Measurements from ENCODE around the gene HSPB9. TPM values are rescaled to one million over a fixed set of nuclear protein-coding genes. Genes with fewer than 3 reads are reported as not detected.

The HSPB9 gene
- total RNA-seq, 1 donor from 2014 or later: not detected

DNA sequence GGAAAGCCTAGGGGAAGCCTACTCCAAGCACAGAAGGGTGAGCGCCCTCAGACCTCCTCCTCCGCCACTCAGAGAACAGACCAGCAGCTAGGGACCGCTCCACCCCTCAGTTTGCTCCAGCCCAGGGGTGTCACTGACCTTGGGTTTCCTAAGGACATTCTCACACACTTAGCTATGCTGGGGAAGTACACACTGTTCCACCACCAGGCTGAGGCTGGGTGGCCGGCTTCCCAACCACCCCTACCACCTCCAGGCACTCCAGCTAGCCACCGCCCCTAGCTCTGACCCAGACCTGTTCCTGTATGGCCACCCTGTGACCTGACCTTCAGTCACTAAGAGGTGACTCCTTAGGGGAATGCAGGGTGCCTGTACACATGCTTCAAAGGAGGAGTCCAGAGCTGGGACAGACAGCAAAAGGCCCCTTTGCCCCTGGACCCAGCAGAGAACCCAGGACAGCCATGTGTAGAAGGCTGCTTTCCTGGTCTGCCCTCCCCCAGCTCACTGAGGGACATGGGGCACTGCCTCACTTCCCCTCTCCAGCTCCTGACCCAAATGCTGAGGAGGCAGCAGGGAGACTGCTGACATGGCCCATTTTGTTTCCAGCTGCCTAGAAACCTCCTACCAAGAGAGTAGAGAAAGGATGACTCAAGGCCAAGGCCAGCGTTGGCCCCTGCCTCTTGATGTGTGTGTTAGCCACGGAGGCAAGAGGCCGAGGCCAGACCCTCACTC lies 6.7 kb downstream of the HSPB9 start:
- peaks cover 32% of the 10 kb centered on the region for H3K36me3 ChIP-seq (ENCODE audit: control insufficient read depth, insufficient read depth, low read length)
- H3K27me3 ChIP-seq (ENCODE audit: control insufficient read depth, insufficient read depth, low read length): no peaks in the 10 kb centered on the region
- FAIRE-seq (no peak), DNase-seq (ENCODE audit: low read depth) (no peak)
- no peak overlapping the region for H3K4me3 ChIP-seq (ENCODE audit: low read depth, low read length)
- TF ChIP-seq, protein P1, sequence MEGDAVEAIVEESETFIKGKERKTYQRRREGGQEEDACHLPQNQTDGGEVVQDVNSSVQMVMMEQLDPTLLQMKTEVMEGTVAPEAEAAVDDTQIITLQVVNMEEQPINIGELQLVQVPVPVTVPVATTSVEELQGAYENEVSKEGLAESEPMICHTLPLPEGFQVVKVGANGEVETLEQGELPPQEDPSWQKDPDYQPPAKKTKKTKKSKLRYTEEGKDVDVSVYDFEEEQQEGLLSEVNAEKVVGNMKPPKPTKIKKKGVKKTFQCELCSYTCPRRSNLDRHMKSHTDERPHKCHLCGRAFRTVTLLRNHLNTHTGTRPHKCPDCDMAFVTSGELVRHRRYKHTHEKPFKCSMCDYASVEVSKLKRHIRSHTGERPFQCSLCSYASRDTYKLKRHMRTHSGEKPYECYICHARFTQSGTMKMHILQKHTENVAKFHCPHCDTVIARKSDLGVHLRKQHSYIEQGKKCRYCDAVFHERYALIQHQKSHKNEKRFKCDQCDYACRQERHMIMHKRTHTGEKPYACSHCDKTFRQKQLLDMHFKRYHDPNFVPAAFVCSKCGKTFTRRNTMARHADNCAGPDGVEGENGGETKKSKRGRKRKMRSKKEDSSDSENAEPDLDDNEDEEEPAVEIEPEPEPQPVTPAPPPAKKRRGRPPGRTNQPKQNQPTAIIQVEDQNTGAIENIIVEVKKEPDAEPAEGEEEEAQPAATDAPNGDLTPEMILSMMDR (IDR thresholded peaks at IDR 0.05; ENCODE audit: insufficient read depth, low read length, severe bottlenecking): no peak

DNA sequence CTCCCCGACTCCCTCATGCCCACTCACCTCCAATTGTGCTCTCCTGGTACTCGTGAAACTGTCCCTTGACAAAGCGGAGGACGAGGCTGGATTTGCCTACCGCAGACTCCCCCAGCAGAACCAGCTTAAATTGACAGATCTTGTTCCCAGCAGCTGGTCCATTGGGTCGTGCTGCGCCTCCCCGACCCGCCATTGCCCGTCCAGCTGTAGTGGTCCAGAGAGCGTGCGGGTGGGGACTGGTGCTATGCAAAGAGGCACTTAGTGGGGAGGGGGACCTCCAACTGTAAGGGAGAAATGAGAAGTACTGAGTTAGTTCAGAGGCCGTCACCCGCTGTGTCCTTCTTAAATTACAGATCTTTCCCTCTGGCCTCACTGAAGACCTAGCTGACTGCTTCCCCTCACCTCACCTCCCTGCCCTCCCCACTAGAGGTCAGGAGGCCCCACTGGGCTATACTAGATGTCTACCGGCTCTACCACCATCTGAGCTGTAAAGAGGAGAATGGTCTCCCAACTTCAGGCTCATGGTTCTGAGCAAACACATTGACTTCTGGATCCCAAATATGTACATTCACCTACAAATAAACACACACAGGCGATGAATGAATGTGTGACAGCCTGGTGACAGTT lies 7.8 kb downstream of the HSPB9 start:
- Histone ChIP-seq H3K36me3 (ENCODE audit: control insufficient read depth, insufficient read depth, low read length) (peaks cover 30% of the 10 kb centered on the region), H3K27me3 (ENCODE audit: control insufficient read depth, insufficient read depth, low read length) (no peaks in the 10 kb centered on the region), H3K4me3 (ENCODE audit: low read depth, low read length) (no peak overlapping the region)
- TF ChIP-seq, protein P1 (IDR thresholded peaks at IDR 0.05; ENCODE audit: insufficient read depth, low read length, severe bottlenecking): no peak
- no peak for DNase-seq (ENCODE audit: low read depth)
- no peak for FAIRE-seq

DNA sequence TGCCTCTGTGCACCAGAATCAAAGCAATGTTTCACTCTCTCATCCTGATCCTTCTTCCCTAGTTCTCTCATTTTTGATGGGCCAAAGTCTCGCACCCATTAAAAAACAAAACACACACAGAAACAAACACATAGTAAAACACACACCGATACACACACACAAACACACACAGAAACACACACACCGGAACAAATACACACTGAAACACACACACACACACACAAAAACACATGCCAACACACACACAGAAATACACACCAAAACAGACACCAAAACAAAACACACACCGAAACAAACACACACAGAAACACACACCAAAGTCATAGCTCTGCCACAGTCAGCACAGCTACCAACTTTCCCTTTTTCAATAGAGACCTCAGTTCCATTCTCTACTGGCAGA lies 8.6 kb downstream of the HSPB9 start:
- no peak for FAIRE-seq
- TF ChIP-seq, protein P1 (IDR thresholded peaks at IDR 0.05; ENCODE audit: insufficient read depth, low read length, severe bottlenecking): no peak

DNA sequence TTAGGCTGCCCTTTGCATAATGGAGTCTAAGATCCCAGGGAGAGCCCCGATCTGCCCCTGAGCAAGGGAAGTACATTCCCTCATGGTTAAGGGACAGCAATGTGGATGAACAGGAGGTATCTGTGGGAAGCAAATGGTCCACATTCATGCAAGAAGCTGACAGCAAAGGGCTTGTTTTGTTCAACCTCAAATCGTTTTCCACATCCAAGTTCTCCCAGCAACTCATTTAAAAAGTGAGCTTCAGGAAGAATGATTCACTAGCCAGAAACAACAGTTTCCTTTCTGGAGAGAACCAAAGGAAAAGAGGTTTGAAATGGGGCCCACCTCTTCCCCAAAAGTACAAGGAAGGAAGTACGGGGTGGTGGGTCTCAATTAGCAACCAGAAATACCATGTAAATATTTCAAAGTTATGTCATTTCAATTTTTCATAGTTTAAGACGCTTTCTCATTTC lies 9.4 kb downstream of the HSPB9 start:
- peaks cover 28% of the 10 kb centered on the region for H3K36me3 ChIP-seq (ENCODE audit: control insufficient read depth, insufficient read depth, low read length)

More for the DNA sequence above, 8.6 kb downstream of the HSPB9 start:
- DNase-seq (ENCODE audit: low read depth): no peak
- Histone ChIP-seq H3K4me3 (ENCODE audit: low read depth, low read length) (no peak overlapping the region), H3K27me3 (ENCODE audit: control insufficient read depth, insufficient read depth, low read length) (no peaks in the 10 kb centered on the region), H3K36me3 (ENCODE audit: control insufficient read depth, insufficient read depth, low read length) (peaks cover 28% of the 10 kb centered on the region)

DNA sequence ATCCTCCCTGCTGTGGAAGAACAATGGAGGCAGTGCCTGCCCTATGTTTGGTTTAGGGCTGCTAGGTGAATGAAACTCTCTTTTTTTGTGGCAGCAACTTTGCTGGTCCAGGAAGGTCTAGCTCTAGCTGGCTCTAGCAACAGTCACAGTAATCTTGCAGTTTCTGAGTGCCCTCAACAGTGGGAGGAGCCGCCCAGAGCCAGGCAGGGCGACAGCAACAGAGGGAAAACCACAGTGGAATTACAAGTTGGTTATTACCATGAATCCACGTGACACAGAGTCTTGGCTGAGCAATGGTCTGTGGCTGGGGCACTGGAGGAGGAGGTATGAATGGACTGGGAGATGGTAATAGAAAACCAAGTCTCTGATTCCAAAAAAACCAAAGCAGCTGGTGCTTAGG lies 10.3 kb downstream of the HSPB9 start:
- DNase-seq (ENCODE audit: low read depth) (peak; percentile 61), FAIRE-seq (no peak)
- TF ChIP-seq, protein P1 (IDR thresholded peaks at IDR 0.05; ENCODE audit: insufficient read depth, low read length, severe bottlenecking): no peak
- Histone ChIP-seq H3K4me3 (ENCODE audit: low read depth, low read length) (no peak overlapping the region), H3K27me3 (ENCODE audit: control insufficient read depth, insufficient read depth, low read length) (no peaks in the 10 kb centered on the region), H3K36me3 (ENCODE audit: control insufficient read depth, insufficient read depth, low read length) (peaks cover 27% of the 10 kb centered on the region)

More for the DNA sequence above, 9.4 kb downstream of the HSPB9 start:
- FAIRE-seq (no peak), DNase-seq (ENCODE audit: low read depth) (no peak)
- H3K4me3 ChIP-seq (ENCODE audit: low read depth, low read length): no peak overlapping the region
- no peaks in the 10 kb centered on the region for H3K27me3 ChIP-seq (ENCODE audit: control insufficient read depth, insufficient read depth, low read length)
- TF ChIP-seq, protein P1 (IDR thresholded peaks at IDR 0.05; ENCODE audit: insufficient read depth, low read length, severe bottlenecking): no peak

Measured in bronchial epithelial cell (primary cell).